GM19328 (cell line): ENCODE data around the gene CDKAL1.

ENCODE experiments used
- ATAC-seq: cut with Tn5 transposase; IDR thresholded peaks from one replicate; pipeline ENCODE4 v1.9.1; 2021; ENCODE audit warnings: mild to moderate bottlenecking, moderate library complexity; ENCODE audit not compliant: unreplicated experiment

The CDKAL1 gene

DNA sequence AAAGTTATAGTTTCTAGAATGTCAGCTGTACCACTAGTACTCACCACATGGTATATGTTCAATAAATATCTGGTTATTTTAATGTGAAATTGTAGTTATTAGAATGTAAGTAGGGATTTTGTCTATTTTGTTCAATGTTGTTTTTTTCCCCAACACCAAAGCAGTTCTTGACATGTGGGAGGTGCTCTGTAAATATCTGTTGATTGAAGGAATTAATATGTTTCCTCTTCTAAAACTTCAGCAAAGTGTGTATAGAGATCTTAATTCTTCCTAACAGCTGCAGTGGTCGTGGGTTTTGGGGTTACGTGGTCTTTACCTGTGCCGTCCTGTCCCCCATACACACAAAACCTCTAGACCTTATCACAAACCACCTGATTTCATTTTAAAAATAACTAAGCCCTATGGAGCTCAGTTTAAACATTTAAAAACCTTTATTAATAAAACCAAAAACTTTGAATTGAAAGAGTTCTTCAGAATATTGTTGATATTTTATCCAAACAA is 587.4 kb downstream of the CDKAL1 start:
- no peak for ATAC-seq

DNA sequence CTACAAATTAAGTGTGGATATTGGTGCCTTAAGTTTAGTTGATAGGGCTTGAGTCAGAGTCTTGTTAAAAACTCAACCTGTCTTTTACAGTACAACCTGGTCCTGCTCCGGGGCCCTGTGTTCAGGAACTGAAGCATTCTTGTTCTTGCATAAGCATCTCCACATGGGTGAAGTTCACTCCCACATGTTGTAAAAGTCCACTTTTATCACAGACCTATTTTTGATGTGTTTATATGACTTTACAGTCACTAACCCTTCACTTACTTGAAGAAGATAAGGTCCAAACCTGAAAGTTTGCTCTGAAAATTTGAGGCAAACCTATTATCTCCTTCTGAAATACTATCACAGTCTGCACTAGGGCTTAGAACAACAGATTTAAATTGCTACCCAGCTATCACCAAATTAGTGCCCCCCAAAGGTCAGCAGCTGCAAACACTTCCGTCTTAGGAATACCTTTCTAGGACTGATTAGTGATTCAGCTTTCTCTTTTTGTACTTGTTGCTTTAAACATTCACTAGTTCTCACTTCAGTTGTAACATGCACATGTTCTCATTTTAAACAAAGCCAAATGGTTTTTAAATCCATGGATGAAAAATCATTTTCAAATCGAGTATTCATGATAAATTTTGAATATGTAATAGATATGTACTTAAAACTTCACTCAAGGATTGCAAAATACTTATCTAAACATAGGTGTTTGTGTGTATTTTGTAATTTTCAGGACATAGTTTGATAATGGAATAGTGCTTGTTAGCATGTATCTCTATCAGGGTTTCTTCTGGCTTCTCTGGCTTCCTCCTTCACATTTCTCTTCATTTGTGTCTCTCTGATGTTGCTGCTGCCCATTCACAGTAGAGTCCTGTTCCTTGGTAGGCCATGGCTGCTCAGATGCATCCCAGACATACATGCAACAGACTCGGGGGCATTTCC is 589.5 kb downstream of the CDKAL1 start:
- ATAC-seq, result no peak

- ATAC-seq, result no peak
Observed at GRCh38 chr6:21128601-21129000, 594.3 kb downstream of the CDKAL1 start.

DNA sequence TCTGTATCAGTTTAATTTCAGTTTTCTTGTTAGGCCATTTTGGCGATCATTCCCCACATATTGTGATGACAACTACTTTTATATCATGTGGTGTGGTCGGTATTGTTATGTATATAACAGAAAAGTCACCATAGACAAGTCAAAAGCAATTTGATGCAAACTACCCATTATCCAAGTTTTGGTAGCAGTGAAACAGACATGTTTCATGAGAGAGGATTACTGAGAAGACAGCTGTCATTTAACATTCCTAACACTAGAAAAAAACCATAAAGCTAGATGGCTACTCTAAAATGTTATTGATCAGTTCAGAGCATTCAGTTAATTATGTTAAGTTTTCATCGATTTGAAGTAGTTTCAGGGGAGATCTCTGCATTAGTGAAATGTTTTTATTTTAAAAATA is 597.1 kb downstream of the CDKAL1 start:
- ATAC-seq, result no peak

- ATAC-seq, result no peak
Observed at GRCh38 chr6:21132446-21132845, 598.2 kb downstream of the CDKAL1 start.

DNA sequence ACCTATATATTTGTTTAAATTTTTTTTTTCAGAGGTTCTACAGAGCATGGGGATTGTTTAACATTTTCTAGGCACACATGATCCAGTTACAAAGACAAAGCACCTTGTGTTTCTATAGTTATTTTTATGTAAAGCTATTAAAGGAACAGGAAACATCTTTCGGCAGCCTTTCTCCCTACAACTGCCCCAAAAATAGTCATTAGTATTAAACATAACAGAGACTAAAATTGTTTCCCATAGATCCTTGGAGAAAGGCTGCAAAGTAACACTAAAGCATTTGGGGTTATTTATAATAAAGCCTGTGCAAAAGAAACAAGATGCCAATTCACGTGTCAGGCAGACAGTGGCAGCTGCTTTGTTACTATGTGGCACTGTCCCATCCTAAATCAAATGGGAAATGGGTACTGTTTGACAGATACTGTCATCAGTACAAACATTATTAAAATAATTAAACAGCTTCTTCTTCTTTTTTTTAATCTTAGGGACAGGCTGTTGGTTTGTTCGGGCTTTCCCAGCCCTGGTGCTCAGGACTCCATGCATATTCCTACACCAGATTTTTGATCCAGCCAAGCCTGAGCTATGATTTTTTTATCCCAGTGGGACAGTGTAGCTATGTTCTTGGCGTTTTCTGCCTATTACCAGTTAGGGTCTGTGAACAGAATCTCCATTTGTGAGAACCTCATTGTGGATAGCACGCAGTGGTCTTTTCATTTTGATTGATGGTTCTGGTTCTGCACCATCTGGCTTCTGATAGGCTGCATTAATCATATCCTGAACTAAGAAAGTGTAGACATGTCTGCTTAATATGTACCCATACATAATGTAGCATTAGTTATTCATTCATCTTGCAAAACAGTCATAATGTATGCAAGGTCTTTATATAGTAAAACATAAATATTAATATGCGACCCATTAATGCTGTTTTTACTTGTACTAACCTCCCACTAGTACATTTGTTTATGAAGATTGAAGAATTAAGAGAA is 598.9 kb downstream of the CDKAL1 start:
- no peak for ATAC-seq

- no peak for ATAC-seq
Observed at GRCh38 chr6:21133901-21134300, 599.6 kb downstream of the CDKAL1 start.

DNA sequence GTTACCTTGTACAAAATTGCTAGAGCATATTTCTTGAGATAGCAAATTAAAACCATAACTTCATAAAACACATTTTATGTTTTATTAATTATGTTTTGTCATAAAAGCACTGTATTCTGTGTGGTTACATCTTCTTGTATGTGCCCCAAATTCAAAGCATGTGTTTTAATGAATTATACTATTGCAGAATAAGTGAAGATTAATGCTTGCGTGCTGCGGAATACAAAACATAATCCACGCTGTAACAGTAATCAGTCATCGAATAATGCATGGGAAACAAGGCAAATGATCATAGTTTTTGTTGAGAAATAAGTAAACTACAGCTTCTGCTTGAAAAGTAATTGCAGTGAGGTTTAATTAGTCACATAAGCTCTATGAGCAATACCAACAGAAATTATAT is 600.1 kb downstream of the CDKAL1 start:
- no peak for ATAC-seq

DNA sequence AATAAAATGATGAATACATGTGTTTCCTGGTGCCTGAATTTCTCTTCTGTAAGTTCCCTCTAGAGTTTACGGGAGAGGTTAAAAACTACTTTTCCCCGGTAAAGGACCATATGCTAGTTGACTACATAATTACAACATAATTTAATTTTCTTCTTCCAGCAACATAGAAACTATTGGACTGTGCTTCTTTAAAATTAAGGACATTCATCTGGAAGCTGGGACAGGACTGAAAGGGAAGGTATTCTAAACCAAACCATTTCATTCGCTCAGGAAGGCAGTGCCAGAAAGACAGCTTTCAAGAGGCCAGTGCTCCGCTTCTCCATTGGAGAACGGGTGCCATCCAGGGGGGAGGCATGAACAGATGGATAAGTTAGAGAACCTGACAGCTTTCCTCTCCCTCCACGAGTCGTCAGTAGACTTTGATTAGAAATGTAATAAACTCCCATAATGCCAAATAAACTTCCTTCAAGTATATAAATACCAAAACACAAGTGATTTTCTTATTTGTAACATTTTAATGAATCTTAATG is 601.3 kb downstream of the CDKAL1 start:
- ATAC-seq, result no peak

DNA sequence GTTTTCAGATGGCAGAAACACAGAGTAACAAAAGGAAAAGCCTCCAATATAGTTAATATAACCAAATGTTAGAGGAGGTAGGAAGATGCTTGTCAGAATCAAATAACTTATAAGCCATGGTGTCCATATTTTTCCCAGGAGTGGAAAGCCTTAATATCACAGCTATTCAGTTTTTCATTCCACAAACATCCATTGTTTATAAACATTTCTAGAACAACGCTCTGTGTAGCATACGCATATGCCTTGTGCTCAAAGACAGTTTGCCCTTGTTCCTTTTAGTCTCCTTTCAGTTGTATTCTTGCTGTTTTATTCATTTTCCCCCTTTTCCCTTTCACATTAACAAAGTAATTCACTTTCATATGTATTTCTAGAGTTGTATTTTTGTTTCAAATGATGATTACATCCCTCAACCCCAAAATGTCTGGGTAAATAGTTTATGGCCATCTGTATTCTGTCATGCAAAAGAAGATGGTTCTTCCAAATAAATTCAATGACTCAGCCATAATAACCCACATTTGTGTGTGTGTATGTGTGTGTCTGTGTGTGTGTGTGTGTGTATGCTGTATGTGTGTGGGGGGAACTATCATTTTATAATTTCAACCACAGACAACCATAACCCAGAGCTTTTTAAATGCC is 603.6 kb downstream of the CDKAL1 start:
- ATAC-seq, result no peak

DNA sequence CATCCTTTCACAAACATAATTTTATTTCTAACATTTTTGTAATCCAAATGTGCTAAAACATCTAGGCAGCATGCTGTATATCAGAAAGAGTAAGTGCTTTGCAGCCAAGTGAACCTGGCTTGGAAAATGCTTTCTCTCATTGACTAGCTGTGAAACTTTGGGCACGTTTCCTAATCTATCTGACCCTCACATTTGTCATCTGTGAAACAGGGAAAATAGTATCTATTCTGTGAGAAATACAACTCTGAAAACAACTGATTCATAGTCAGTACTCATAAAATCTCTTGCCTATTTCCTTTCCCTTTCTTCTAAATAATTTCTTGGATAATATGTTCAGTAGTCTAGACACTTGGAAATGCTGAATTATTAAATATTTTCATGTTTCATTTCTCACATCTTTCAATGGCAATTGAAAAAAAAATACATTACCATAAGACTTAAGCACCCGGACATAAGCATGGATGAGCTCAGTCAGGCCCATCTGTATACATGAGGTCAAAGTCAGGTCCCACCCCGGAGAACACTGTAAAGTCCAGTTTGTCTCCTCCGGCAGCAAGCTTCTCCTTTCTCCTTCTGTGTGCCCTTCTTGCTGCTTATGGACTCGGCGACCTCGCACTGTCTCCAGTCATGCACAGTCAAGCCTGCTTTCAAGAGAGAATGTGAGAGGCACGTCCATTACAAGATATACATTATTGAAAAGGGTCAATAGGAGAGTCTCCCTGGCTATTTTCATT is 604.2 kb downstream of the CDKAL1 start:
- no peak for ATAC-seq

DNA sequence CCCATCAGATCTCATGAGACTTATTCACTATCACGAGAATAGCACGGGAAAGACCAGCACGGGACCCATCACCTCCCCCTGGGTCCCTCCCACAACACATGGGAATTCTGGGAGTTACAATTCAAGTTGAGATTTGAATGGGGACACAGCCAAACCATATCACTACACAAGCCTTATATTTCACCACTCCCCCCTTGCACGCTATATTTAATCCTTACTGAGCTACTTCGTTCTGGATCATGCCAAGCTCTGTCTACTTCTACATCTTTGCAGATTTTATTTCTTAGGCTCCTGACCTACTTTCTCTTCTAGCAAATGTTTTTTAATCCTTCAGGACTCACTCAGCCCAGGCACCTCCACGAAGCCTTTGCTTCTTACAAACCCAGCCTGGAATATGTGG is 606.7 kb downstream of the CDKAL1 start:
- ATAC-seq, result no peak

GRCh38 chr6:21141616-21142303 is 607.5 kb downstream of the CDKAL1 start:
- ATAC-seq, result no peak

DNA sequence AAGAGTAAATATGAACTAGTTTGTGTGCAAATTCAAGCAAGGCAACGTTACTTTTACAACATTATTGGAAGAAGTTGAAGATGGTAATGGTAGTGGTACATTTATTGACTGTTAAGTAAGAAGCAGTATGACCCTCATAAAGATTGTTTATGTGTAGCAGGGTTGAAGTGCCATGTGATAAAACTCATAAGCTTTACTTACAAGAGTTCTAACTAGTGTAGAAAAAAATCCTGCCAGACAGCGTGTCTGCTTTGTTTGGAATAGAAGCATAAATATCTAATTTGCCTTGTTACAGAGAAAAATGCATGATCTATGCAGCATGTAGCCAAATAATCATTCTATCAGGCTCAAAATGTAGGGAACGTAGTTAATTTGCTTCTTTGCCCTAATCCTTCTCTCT is 608.5 kb downstream of the CDKAL1 start:
- no peak for ATAC-seq

DNA sequence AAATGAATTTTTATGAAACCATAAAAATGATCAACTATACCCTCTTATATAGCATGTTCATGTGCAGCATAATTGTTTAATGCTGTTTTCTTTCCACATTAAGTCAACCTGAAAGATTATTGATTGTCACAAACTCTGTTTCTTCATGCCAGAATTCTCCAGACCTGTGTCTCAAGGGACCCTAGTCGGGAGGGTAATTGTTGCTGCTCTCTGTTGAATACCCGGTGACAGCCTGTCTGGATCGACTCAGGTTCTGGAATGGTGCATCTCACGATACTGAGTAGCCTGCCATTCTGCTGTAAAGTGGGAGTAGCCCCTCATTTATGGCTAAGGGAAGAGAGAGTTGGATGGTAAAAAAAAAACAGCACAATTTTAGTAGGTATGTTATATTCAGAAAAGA is 609.4 kb downstream of the CDKAL1 start:
- ATAC-seq, result no peak

GRCh38 chr6:21144928-21145327 is 610.7 kb downstream of the CDKAL1 start:
- no peak for ATAC-seq

DNA sequence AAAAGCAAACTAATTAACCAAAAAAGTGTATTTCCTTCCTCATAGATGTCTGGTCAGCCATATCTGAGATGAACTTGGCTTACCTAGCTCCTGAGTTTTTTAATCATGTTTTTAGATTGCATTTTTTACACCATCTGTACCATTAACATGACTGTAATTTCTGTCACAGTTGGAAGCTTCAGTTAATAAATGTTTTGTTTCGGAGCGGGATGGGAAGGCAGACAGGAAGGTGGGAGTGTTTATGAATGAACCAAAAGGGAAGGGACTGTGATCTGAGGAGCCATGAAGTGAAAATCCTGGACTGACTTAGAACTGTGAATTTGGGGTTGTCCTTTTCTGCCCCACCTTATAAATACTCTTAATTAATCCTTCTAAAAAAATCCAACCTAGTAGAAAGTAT is 613.7 kb downstream of the CDKAL1 start:
- no peak for ATAC-seq

DNA sequence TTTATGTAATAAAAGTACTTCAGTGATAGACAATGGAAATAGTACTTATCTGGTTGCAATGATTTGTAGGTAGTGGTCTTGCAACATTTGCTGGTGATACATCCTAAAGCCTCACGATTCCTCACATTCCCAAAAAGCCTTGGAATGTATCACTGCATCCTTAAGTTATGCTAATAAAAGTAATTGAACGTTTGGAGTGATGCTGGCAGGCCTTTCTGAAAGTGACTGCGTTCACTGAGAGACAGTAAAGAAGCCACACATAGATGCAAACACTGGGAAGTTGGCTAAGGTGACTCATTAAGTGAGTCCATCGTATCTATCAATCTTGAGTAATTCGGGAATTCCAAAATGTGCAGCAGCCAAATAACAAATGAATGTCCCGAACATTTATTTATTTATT is 615.2 kb downstream of the CDKAL1 start:
- no peak for ATAC-seq

- ATAC-seq, result no peak
Observed at GRCh38 chr6:21150667-21151066, 616.4 kb downstream of the CDKAL1 start.
